ENCODE results near the gene SLCO2B1. TPM values are rescaled to one million over a fixed set of nuclear protein-coding genes. Genes with fewer than 3 reads are reported as not detected.

Gene SLCO2B1
- total RNA-seq, 6 experiments from 2014 or later, result not detected

DNA sequence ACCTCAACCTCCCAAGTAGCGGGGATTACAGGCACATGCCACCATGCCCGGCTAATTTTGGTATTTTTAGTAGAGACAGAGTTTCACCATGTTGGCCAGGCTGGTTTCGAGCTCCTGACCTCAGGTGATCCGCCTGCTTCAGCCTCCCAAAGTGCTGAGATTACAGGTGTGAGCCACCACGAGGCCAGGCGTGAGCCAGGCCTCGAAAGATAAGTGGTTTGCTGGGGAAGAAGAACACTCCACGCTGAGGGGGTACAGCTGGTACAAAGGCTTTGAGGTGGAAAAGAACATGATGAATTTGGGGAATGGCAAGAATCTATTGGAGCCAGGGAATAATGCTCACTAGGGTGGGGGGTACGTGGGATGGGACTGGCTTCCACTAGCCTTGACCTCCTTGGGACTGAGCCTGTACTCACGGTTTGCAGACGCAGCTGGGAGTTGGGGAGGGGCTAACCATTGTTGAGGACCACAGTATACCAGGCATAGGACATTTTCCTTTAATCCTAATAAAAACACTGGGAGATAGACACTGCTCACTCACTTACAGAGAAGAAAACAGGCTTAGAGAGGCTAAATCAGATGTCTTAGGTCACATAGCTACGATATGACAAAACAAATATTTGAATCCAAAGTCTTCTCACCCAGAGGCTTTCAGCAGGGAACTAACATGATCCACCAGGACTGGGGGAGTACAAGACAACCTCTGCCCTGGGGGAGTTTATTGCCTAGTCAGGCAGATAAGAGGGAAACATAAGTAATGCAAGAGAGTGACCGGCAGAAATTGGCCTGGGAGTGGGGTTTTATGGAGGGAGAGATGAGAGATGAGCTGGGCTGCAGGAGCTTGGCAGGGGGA, 4.9 kb downstream of the SLCO2B1 start:
- H3K9me3 Mint-ChIP-seq, result peaks cover 4% of the 10 kb centered on the region; the same call in 1 of the 2 replicates
- TF ChIP-seq, protein P1, sequence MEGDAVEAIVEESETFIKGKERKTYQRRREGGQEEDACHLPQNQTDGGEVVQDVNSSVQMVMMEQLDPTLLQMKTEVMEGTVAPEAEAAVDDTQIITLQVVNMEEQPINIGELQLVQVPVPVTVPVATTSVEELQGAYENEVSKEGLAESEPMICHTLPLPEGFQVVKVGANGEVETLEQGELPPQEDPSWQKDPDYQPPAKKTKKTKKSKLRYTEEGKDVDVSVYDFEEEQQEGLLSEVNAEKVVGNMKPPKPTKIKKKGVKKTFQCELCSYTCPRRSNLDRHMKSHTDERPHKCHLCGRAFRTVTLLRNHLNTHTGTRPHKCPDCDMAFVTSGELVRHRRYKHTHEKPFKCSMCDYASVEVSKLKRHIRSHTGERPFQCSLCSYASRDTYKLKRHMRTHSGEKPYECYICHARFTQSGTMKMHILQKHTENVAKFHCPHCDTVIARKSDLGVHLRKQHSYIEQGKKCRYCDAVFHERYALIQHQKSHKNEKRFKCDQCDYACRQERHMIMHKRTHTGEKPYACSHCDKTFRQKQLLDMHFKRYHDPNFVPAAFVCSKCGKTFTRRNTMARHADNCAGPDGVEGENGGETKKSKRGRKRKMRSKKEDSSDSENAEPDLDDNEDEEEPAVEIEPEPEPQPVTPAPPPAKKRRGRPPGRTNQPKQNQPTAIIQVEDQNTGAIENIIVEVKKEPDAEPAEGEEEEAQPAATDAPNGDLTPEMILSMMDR (IDR thresholded peaks at IDR 0.05), result no peak
- DNase-seq, result no peak
- peaks cover 44% of the 10 kb centered on the region for H3K27me3 Mint-ChIP-seq (ENCODE audit: insufficient read depth)
- H3K27ac Mint-ChIP-seq, result no peak overlapping the region
- peaks cover 10% of the 10 kb centered on the region for H3K4me1 Mint-ChIP-seq (ENCODE audit: low read depth)
- H3K4me3 Mint-ChIP-seq, result no peak overlapping the region
- H3K36me3 Mint-ChIP-seq (ENCODE audit: low read depth), result no peaks in the 10 kb centered on the region

DNA sequence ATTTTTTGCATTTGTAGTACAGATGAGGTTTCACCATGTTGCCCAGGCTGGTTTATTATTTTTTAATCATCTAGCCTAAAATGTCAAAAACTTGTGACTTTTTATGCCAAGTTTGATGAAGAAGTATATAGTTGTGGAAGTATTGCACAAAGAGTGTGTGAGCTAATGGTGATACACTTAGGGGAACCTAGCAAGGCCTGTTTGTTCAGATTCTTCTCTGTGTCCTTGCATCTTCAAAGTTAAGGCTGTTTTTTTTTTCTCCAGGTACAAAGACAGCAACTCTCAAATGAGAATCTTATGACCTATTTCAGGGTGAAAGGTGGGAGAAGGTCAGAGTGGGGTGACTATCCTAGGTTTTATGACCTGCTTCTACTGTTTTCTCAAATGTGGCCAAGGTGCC, 7.3 kb downstream of the SLCO2B1 start:
- no peak overlapping the region for H3K4me3 Mint-ChIP-seq
- no peak for DNase-seq
- TF ChIP-seq, protein P1 (IDR thresholded peaks at IDR 0.05), result no peak
- H3K4me1 Mint-ChIP-seq (ENCODE audit: low read depth), result peaks cover 10% of the 10 kb centered on the region
- H3K36me3 Mint-ChIP-seq (ENCODE audit: low read depth), result no peaks in the 10 kb centered on the region
- H3K27me3 Mint-ChIP-seq (ENCODE audit: insufficient read depth), result peaks cover 50% of the 10 kb centered on the region
- peaks cover 9% of the 10 kb centered on the region; the same call in 1 of the 2 replicates for H3K9me3 Mint-ChIP-seq
- H3K27ac Mint-ChIP-seq, result no peak overlapping the region

DNA sequence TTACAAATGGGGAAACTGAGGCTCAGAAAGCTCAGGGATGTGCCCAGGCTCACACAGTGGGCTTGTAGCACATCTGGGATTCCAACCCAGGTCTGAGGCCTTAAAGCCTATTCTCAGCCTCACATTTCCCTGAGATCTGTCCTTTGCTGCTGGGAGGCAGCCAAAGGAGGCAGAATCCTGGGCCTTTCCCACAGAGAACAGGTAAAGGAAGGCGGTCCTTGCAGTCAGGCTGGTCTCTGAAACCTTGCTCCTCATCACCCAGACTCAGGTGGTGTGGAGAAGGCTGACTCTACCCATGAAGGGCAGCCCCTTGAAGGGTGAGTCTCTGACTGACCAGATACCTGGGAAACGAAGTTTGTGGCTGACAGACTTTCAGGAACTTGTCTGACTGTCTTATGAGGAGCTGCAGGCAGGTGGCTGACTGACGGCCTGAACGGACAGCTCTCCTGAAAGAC, 7.8 kb downstream of the SLCO2B1 start:
- no peaks in the 10 kb centered on the region for H3K36me3 Mint-ChIP-seq (ENCODE audit: low read depth)
- no peak for DNase-seq
- TF ChIP-seq, protein P1 (IDR thresholded peaks at IDR 0.05), result no peak
- H3K27ac Mint-ChIP-seq, result no peak overlapping the region
- H3K4me3 Mint-ChIP-seq, result no peak overlapping the region
- peaks cover 9% of the 10 kb centered on the region; the same call in 1 of the 2 replicates for H3K9me3 Mint-ChIP-seq
- peaks cover 10% of the 10 kb centered on the region for H3K4me1 Mint-ChIP-seq (ENCODE audit: low read depth)
- H3K27me3 Mint-ChIP-seq (ENCODE audit: insufficient read depth), result peaks cover 54% of the 10 kb centered on the region

DNA sequence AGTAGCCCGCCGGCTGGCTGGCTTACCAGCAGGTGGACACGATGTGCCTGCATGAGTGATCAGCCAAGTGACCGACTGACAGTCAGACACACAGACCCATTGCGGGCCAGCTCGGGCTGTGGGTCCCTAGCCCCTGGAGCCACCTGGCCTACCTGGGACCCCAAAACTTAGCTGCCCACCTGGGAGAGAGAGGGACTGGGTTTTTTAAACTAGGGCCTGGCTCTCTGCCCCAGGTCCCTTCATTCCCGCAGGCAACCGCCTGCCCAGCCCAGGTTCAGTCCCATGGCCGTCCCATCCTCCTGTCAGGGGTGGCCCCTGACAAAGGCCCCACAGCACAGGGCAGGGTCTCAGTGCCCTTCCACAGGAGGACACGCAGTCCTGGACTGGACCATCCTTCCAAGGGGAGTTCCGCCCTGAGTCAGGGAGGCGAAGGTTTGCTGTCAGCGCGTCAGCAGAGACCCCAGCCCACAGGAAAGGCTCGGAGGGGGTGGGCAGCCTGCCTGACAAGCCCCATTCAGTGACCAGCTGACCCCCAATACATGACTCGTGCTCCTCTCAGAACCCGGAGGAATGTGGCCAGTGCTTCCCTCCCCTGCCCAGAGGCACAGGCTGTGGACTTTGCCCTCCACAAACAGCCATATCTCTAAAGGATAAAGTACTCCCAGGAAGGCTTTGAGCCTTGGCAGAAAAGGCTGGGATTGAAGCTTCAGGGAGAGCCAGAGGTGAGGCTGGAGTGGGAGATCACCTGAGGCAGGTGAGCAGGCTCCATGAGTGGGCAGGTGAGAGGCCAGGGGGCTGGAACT, 8.4 kb downstream of the SLCO2B1 start:
- Mint-ChIP-seq H3K9me3 (peaks cover 9% of the 10 kb centered on the region; the same call in 1 of the 2 replicates), H3K27ac (no peak overlapping the region), H3K4me3 (no peak overlapping the region), H3K4me1 (ENCODE audit: low read depth) (peaks cover 10% of the 10 kb centered on the region), H3K36me3 (ENCODE audit: low read depth) (no peaks in the 10 kb centered on the region), H3K27me3 (ENCODE audit: insufficient read depth) (peaks cover 60% of the 10 kb centered on the region)
- no peak for DNase-seq
- TF ChIP-seq, protein P1 (IDR thresholded peaks at IDR 0.05), result no peak

DNA sequence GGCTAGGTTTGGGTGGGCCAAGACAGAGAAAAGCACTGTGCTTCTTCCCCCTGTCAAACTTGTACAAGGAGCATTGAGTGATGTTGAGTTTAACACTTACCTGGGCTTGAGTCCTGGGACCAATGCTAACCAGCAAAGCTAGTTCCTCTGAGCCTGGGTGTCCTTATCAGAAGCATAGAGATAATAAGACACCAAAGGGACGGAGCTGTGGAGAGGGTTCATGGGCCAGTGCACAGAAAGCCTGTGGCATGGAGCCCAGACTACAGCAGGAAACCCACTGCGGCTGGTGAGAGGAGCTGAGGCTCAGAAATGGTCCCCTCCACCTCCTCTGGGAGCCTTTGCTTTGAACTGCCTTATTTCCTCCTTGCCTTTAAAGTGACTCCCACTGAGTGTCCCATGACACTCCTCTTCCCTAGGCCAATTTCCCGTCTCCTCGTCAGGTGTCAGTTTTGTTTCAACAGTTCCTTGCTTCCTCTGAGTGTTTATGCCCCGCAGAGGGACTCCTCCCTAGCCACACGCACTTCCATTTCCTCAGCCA, 9.4 kb downstream of the SLCO2B1 start:
- Mint-ChIP-seq H3K9me3 (peaks cover 9% of the 10 kb centered on the region; the same call in 1 of the 2 replicates), H3K4me3 (no peak overlapping the region), H3K27ac (no peak overlapping the region), H3K36me3 (ENCODE audit: low read depth) (no peaks in the 10 kb centered on the region), H3K4me1 (ENCODE audit: low read depth) (peaks cover 10% of the 10 kb centered on the region), H3K27me3 (ENCODE audit: insufficient read depth) (peaks cover 60% of the 10 kb centered on the region)
- DNase-seq, result no peak
- TF ChIP-seq, protein P1 (IDR thresholded peaks at IDR 0.05), result no peak
